CD14-positive monocyte (primary cell): ENCODE measurements around the gene MKNK1. TPM values are rescaled to one million over a fixed set of nuclear protein-coding genes. Genes with fewer than 3 reads are reported as not detected.

Source experiments
- DNase-seq, 3 donors: peaks; one replicate each; pipeline ENCODE4 v3.0.0-alpha.2; 2011 to 2022
- H2AFZ ChIP-seq: 2 replicates; pipeline ENCODE4 v1.6.0; 2012; ENCODE audit warnings: mild to moderate bottlenecking, low read depth, low read length, inconsistent platforms; ENCODE audit not compliant: insufficient read depth, poor library complexity, severe bottlenecking
- H3K27ac ChIP-seq, 2 donors: 1 replicate in 1 of 2; 2 replicates in 1 of 2; pipeline ENCODE4 v1.5.1; 2012 to 2013; ENCODE audit warnings: low read length in 2 of 2, control low read depth in 1 of 2, inconsistent platforms in 1 of 2, low read depth in 1 of 2, mild to moderate bottlenecking in 1 of 2
- H3K27me3 ChIP-seq, 2 donors: one replicate each; pipeline versions ENCODE4 v1.6.0 to v1.6.1; 2011 to 2013; ENCODE audit warnings: low read length in 2 of 2; ENCODE audit not compliant: control insufficient read depth in 2 of 2, insufficient read depth in 2 of 2
- H3K36me3 ChIP-seq, 2 donors: replicated peaks in 1 of 2; 1 replicate in 1 of 2; 2 replicates in 1 of 2; pipeline versions ENCODE4 v1.5.1 to v1.6.1; 2012 to 2013; ENCODE audit warnings: low read length in 2 of 2, control low read depth in 1 of 2, inconsistent platforms in 1 of 2, mild to moderate bottlenecking in 1 of 2; ENCODE audit not compliant: insufficient read depth in 2 of 2, control insufficient read depth in 1 of 2
- H3K4me1 ChIP-seq, 2 donors: 1 replicate in 1 of 2; 2 replicates in 1 of 2; pipeline versions ENCODE4 v1.5.1 to v1.6.1; 2012 to 2013; ENCODE audit warnings: low read length in 2 of 2, control low read depth in 1 of 2, inconsistent platforms in 1 of 2, mild to moderate bottlenecking in 1 of 2, moderate library complexity in 1 of 2; ENCODE audit not compliant: insufficient read depth in 2 of 2, control insufficient read depth in 1 of 2
- H3K4me2 ChIP-seq: replicated peaks from 2 replicates; pipeline ENCODE3; 2012; ENCODE audit warnings: low read length, moderate library complexity, mild to moderate bottlenecking; ENCODE audit not compliant: poor library complexity, severe bottlenecking; ENCODE audit errors: extremely low read depth
- H3K4me3 ChIP-seq, 3 experiments: fragments of 200-600 bp in 1 of 3; sonication (generic) in 1 of 3; replicated peaks in 1 of 3; 1 replicate in 2 of 3; 2 replicates in 1 of 3; pipeline ENCODE4 v1.5.1; 2011 to 2013; ENCODE audit warnings: low read length in 3 of 3, mild to moderate bottlenecking in 3 of 3, control low read depth in 2 of 3, low read depth in 2 of 3, inconsistent platforms in 1 of 3, moderate library complexity in 1 of 3
- H3K79me2 ChIP-seq: 2 replicates; pipeline ENCODE4 v1.6.0; 2012; ENCODE audit warnings: mild to moderate bottlenecking, control low read depth, inconsistent platforms, low read length, moderate library complexity; ENCODE audit not compliant: insufficient read depth
- H3K9ac ChIP-seq: 2 replicates; pipeline ENCODE4 v1.6.0; 2017; ENCODE audit warnings: low read length, mild to moderate bottlenecking; ENCODE audit not compliant: insufficient read depth, poor library complexity, severe bottlenecking
- H3K9me3 ChIP-seq, 2 donors: replicated peaks in 1 of 2; 1 replicate in 1 of 2; 2 replicates in 1 of 2; pipeline versions ENCODE4 v1.5.1 to v1.6.1; 2012 to 2013; ENCODE audit warnings: low read length in 2 of 2, control low read depth in 1 of 2; ENCODE audit not compliant: control insufficient read depth in 1 of 2, insufficient read depth in 1 of 2
- H4K20me1 ChIP-seq: 2 replicates; pipeline ENCODE4 v1.6.0; 2012; ENCODE audit warnings: mild to moderate bottlenecking, low read length, control low read depth, moderate library complexity; ENCODE audit not compliant: insufficient read depth
- H3K27ac Mint-ChIP-seq, 7 donors: one replicate each; pipeline ENCODE4 v1.8.0; 2020; ENCODE audit warnings: mild to moderate bottlenecking in 7 of 7, mixed read lengths in 7 of 7, moderate library complexity in 6 of 7, inconsistent platforms in 2 of 7
- H3K27me3 Mint-ChIP-seq, 3 donors: one replicate each; pipeline ENCODE4 v1.8.0; 2021 to 2022; ENCODE audit warnings: low read depth in 3 of 3, mild to moderate bottlenecking in 3 of 3, mixed read lengths in 3 of 3, moderate library complexity in 3 of 3, inconsistent platforms in 1 of 3
- H3K36me3 Mint-ChIP-seq, 2 donors: one replicate each; pipeline ENCODE4 v1.8.0; 2020; ENCODE audit warnings: mixed read lengths in 2 of 2, inconsistent platforms in 1 of 2, mild to moderate bottlenecking in 1 of 2
- H3K4me1 Mint-ChIP-seq: one replicate; pipeline ENCODE4 v1.8.0; 2020; ENCODE audit warnings: mild to moderate bottlenecking, mixed read lengths
- H3K4me3 Mint-ChIP-seq, 2 donors: one replicate each; pipeline ENCODE4 v1.8.0; 2020; ENCODE audit warnings: mild to moderate bottlenecking in 2 of 2, mixed read lengths in 2 of 2, moderate library complexity in 1 of 2
- H3K9me3 Mint-ChIP-seq, 7 donors: one replicate each; pipeline ENCODE4 v1.8.0; 2020 to 2022; ENCODE audit warnings: mixed read lengths in 7 of 7, mild to moderate bottlenecking in 6 of 7, moderate library complexity in 6 of 7, inconsistent platforms in 2 of 7
- CTCF ChIP-seq: fragments of 200-600 bp; IDR thresholded peaks from one replicate; pipeline ENCODE4 v1.8.0; 2022; ENCODE audit warnings: antibody characterized with exemption, mild to moderate bottlenecking
- WGBS: methylation state at CpG from one replicate; pipeline ENCODE4 v1.1.5; 2013; ENCODE audit warnings: missing lambda C conversion rate; ENCODE audit not compliant: insufficient coverage; 5-methylcytosine and 5-hydroxymethylcytosine counted together
- intact Hi-C, 2 donors: fragments of 100-400 bp; cut with micrococcal nuclease; formaldehyde crosslinking; loops; one replicate each; pipeline versions ENCODE4 v1.15.0 to v1.15.1; 2023
- polyA plus RNA-seq, 3 donors: library from polyadenylated mRNA; depleted of rRNA in 1 of 3; unstranded in 2 of 3; stranded (reverse) in 1 of 3; fragments of 300-500 nt in 2 of 3; fragments of >200 nt in 1 of 3; fragmentation: Illumina TruSeq in 2 of 3; gene quantifications; 1 replicate in 2 of 3; 2 replicates in 1 of 3; pipeline ENCODE4 v1.2.3, GENCODE V29; 2012 to 2021

The MKNK1 gene
- polyA plus RNA-seq, 3 donors = 38.2 to 144 (median 38.6) TPM

DNA sequence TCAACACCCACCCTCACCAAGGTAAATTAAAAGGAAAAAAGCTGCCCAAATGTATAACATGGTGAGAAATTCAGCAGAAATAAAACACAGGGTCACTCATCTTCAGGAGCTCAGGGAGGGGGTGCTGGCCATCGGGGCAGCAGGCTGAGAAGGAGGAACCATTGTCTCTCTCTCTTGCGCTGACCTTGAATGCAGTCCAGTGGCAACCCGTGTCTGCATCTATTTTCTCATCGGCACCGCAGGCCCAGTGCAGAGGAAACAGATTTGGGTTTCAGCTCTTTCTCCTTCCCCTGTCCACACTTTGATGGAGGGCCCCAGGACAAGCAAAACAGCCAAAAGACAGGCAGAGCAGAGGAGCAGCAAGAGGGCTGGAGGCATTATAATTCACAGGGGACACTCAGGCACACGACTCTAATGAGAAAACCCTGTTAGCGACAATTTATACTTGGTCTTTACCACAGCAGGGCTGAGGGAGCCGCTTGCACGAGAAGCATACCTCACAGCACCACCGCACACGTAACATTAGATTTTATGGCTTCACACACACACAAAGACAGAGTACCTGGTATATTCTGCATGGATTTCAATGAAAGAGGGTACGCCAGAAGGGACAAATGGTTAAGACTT is 18.6 kb downstream of the MKNK1 start:
- Histone ChIP-seq H2AFZ (no peak overlapping the region), H4K20me1 (peaks cover 30% of the 10 kb centered on the region), H3K79me2 (peaks cover 44% of the 10 kb centered on the region), H3K9me3 (no peaks in the 10 kb centered on the region), H3K4me2 (no peak overlapping the region), H3K27me3 (no peaks in the 10 kb centered on the region), H3K27ac (no peak overlapping the region), H3K4me1 (peaks cover 61 to 65% of the 10 kb centered on the region in 2 donors), H3K9ac (no peak overlapping the region), H3K36me3 (peaks cover 27 to 46% of the 10 kb centered on the region in 2 donors), H3K4me3 (no peak overlapping the region)
- H3K9me3 Mint-ChIP-seq = peaks cover 0 to 5% (median 2%) of the 10 kb centered on the region in 7 donors
- DNase-seq = no peak
- TF ChIP-seq CTCF = no peak
- peaks cover 48 to 53% of the 10 kb centered on the region in 2 donors for H3K36me3 Mint-ChIP-seq
- peaks cover 0 to 3% (median 3%) of the 10 kb centered on the region in 3 donors for H3K27me3 Mint-ChIP-seq
- WGBS = 49% methylated on average over 5 of the region's 12 CpGs
- H3K4me3 Mint-ChIP-seq = no peak overlapping the region
- intact Hi-C loops = no loop called here
- peak overlapping the region in 2 of 7 donors; percentile 34 to 67 for H3K27ac Mint-ChIP-seq
- peaks cover 75% of the 10 kb centered on the region for H3K4me1 Mint-ChIP-seq

GRCh38 chr1:46583494-46583893 is 20.6 kb downstream of the MKNK1 start:
- Histone ChIP-seq H3K79me2 (peaks cover 34% of the 10 kb centered on the region), H3K9me3 (no peaks in the 10 kb centered on the region), H3K4me3 (peak overlapping the region in 1 of 3 experiments; percentile 27), H3K4me1 (peaks cover 80 to 84% of the 10 kb centered on the region in 2 donors), H3K4me2 (no peak overlapping the region), H3K27me3 (no peaks in the 10 kb centered on the region), H3K36me3 (peaks cover 20 to 44% of the 10 kb centered on the region in 2 donors), H2AFZ (no peak overlapping the region), H3K9ac (no peak overlapping the region), H4K20me1 (peaks cover 30% of the 10 kb centered on the region), H3K27ac (no peak overlapping the region)
- Mint-ChIP-seq H3K36me3 (peaks cover 41 to 52% of the 10 kb centered on the region in 2 donors), H3K4me1 (peaks cover 87% of the 10 kb centered on the region), H3K9me3 (no peaks in the 10 kb centered on the region), H3K27me3 (peaks cover 0 to 3% (median 0%) of the 10 kb centered on the region in 3 donors), H3K27ac (peak overlapping the region in 3 of 7 donors; percentile 50 to 81 (median 58)), H3K4me3 (no peak overlapping the region)
- intact Hi-C loops = loop anchor here in 1 of 2 donors (1.0 to 5.0 kb wide), 2 partner anchors 11 to 34 kb away; partner anchors contain the start of gene MOB3C
- TF ChIP-seq CTCF = no peak
- no peak for DNase-seq
- WGBS = no CpG with 5 or more reads among the region's 5 CpGs
